NOMO-1 (cell line): ENCODE data around the gene PPP1R3D.

Experiments
- DNase-seq, 2 experiments: peaks; one replicate each; lab custom pipeline; 2025; ENCODE audit not compliant: unreplicated experiment in 2 of 2; lab: John Stamatoyannopoulos, UW

PPP1R3D gene

GRCh38 chr20:59948828-59949720 lies 9.0 kb upstream of the PPP1R3D start:
- DNase-seq, result peak; percentile 27 to 60

- peak in 1 of 2 experiments; percentile 9 for DNase-seq
Measured at GRCh38 chr20:59948212-59948611, 8.1 kb upstream of the PPP1R3D start.

- DNase-seq, result no peak
Measured at GRCh38 chr20:59947376-59947775, 7.3 kb upstream of the PPP1R3D start.

DNA sequence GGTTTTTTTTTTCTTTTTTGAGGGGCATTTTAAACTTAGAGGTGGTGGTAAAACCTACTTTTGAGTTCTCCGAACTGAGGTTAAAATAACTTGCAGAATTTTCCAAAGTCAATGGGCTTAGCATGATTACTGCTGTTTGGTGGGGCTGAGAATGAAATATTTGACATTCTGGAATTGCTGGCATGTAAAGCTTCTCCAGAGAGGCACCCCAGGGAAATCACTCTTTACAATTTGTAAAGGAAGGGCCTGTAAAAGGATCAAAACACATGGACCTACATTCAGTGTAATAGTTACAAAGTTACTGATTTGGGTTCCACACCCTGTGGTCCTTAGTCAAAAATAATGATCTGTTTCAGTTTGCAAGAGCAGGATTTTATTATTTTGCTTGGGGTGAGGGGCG lies 5.6 kb upstream of the PPP1R3D start:
- DNase-seq, result no peak

DNA sequence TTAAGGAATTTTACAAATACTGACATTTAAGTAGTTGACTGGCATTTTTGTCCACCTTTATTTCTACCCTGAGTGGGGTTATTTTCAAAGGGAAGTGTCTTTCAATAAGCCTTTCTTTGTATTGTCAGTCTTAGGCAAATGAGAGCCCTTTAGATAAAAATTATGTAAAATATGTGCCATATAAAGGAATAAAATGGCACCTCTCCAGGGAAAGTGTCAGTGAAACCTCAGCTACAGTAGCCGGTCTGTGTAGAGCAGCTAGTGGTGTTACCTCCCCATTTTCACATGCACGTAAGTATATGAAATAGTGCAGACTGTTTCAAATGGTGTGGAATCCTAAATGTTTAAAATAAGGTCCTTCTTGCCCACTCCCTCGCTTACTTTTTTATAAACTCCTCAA lies 5.1 kb upstream of the PPP1R3D start:
- no peak for DNase-seq

- no peak for DNase-seq
Measured at GRCh38 chr20:59944726-59945125, 4.6 kb upstream of the PPP1R3D start.

GRCh38 chr20:59942245-59942644 lies 2.1 kb upstream of the PPP1R3D start:
- DNase-seq, result no peak

GRCh38 chr20:59940956-59941294 lies 820 bp upstream of the PPP1R3D start:
- DNase-seq, result no peak

DNA sequence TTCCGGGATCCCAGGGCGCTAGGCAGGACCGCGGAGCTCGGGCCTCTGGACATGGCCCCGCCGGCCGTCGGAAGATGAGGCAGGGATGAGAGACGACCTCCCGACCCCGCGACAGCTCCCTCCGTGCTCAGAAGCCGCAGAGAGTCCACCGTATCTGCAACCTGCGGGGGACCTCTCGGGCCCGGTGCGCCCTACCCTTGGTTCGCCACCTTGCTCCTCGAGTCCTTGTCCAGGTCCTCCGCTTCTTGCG lies 301 bp downstream of the PPP1R3D start:
- DNase-seq, result peak in 1 of 2 experiments; percentile 47

DNA sequence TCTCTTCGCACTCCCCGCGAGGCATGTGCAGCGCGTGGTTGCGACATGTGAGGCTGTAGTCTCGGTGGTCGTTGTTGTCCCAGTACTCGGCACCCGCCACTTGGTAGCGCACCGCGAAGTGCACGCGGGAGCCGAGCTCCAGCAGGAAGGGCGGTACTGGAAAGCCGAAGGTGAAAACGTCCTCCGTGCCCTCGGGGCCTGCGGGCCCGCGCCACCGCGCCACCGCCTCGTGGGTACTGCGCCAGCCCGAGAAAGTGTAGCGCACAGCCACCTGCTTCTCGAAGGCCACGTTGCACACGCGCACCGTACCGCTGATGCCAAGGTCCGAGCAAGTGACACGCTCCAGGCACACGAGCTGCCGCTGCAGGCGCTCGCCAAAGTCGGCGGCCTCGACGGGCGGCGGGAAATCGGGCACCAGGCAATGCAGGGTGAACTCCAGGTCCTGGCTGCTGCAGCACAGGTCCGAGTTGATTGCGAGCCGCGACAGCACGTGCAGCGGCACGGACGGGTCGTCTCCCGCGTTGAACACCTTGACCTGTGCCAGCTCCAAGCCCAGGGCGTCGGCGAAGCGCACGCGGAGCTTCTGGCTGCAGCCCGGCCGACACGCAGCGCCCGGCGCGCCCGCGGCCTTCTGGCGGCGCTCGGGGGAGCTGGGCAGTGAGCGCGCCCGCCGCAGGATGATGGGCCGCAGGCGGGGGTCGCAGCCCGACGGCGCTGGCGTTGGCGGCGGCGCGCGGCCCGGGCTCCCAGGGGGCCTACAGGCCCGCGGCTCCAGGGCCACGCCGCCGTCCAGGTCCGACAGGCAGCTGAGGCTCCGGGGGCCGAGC lies 840 bp downstream of the PPP1R3D start:
- DNase-seq, result no peak

GRCh38 chr20:59938696-59939051 lies 1.4 kb downstream of the PPP1R3D start:
- no peak for DNase-seq

GRCh38 chr20:59938221-59938620 lies 1.9 kb downstream of the PPP1R3D start:
- no peak for DNase-seq

- peak in 1 of 2 experiments; percentile 55 for DNase-seq
Measured at GRCh38 chr20:59937150-59937549, 3.0 kb downstream of the PPP1R3D start.

GRCh38 chr20:59936409-59936808 lies 3.7 kb downstream of the PPP1R3D start:
- DNase-seq, result no peak

- no peak for DNase-seq
Measured at GRCh38 chr20:59935457-59936185, 4.5 kb downstream of the PPP1R3D start.

DNA sequence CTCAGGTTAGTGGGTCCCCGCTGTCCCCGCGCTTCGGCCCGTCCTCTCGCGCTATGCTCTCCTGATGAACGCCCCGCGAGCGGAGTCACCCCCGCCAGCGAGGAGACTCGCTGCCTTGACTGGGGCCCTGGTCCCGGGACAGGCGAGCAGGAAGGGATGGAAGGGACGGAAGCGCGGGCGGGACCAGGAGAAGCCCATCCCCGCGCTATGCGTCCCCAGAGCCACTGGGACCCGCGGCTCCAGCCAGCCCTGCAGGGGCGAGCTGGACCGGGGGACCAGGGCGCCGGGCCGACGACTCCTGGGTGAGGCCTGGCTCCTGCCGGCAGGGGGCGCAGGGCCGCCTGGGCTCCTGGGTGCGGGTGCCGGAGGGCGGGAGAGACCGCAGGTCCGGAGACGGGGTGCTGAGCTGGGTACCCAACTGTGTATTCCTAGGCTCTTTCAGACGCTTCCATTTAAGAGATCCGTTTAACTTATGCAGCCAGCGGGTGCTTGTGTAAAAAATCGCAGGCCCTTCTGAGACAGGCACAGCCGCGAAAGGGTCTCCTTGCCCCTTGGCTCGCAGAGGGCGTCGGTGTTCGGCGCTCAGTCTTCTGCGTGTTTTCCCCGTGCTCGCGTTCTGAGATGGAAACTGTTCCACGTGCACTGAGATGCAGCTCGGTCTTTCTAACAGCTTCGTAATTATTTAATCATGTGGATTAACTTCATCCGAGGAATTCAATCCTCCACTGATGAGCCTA lies 6.1 kb downstream of the PPP1R3D start:
- peak; percentile 21 to 45 for DNase-seq

DNA sequence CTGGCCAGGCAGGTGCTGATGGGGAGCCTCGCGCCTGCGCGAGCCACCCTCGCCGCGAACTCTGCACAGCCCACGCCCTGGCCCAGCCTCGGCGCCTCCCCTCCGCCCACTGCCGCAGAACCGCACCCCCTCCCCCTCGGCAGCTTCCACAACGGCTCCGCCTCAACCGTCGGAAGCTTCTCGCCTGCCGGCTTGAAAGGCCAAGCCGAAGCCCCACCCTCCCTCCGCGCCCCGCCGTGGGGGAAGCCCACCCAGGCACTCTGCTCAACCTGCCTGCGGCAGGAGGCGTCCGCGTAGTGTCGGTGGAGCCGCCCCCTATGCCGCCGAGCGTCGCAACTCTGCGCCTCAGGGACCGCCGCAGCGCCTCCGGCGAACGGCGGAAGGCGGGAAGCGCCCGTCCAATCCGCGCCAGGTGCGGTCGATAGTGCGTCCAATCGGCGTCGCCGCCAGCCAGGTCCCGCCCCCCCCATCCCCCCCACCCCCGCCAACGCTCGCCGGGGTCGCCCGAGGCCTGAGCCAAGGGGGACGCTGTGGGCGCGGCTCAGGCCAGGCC lies 6.7 kb downstream of the PPP1R3D start, which contains the start of gene SYCP2:
Gene SYCP2, minus strand, starts transcription at position 342 of the 553 bp plus-strand sequence. CDS start 11,224 bp downstream, outside the sequence.
- peak in 1 of 2 experiments; percentile 18 for DNase-seq

- no peak for DNase-seq
Measured at GRCh38 chr20:59932616-59933295, 7.3 kb downstream of the PPP1R3D start.

DNA sequence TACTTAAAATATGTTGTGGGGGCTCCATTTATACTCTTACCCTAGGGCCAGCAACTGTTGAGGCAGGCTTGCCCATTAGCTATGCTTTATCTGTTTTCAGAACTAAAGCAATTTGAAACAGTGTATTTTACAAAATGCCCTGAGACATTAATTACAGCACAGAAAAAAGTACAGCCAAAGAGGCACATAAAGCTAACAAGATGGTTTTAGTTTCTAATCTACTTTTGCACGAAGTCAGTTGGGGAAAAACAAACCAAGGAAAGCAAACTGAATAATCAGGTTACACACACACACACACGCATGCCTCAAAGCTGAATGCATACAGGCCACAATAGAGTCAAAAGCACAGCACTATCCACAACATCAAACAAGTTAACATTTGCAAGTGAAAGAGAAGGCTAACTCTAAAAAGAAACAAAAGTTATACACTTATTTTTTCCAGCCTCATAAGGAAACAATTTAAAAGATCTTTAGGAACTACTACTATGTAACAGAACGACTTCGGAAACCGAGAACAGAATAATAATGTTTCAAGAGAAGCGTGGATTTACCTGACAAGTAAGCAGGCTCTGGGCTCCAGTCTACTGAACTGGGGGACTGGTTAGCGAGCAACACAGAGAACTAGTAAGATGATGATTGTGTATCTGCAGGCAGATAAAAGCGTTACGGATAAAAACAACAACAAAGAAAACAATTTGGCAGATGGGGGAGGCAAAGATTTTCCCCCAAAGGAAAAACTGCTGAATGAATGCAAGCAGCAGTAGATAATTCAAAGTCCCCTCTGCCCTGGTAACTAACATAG lies 8.4 kb downstream of the PPP1R3D start:
- no peak for DNase-seq
